NCI-H128 (cell line): Measurements from ENCODE around the gene ARAP1.
A peak's percentile ranks its signal among the peaks of the same experiment; 100 is the strongest.

ENCODE experiments used
- DNase-seq: peaks from one replicate; lab custom pipeline; 2025; ENCODE audit not compliant: unreplicated experiment; lab: John Stamatoyannopoulos, UW

The ARAP1 gene

DNA sequence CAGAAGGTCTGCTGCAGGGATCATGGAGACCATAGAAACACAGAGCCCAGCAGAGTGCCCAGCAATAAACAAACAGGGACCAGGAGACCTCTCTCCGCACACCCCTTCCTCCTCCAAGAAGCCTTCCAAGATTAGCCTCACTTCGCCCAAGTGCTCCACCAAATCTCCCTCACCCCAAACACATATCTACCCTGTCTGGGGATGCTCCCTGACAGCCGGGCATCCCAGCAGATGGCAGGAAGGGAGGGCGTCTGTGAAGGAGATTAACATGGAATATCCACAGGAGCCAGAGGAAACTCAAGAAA lies 26.5 kb downstream of the ARAP1 start:
- DNase-seq = no peak

GRCh38 chr11:72724851-72725723 lies 27.1 kb downstream of the ARAP1 start:
- DNase-seq = peak; percentile 79

DNA sequence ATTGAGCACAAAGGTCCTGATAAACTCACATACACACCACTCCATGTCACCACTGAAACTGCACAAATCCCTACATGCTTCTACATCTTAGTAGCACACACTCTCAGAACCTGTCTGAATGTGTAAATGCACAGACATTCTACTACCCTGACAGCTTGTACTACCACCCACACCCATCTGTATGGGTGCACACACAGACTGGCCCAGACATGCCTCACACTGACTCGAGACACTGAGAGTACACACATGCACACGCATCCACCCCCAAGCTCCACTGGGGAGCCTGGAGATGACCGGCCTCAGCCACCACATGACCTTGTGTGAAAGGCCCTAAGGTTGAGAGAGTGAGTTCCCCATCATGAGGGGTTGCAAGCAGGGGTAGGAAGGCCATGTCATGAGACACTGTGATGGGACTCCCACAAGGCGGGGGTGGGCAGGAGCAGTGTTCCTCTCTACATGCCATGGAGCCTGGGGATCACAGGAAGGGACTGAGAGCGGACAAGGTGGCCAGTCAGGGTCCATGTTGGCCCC lies 28.1 kb downstream of the ARAP1 start:
- no peak for DNase-seq

DNA sequence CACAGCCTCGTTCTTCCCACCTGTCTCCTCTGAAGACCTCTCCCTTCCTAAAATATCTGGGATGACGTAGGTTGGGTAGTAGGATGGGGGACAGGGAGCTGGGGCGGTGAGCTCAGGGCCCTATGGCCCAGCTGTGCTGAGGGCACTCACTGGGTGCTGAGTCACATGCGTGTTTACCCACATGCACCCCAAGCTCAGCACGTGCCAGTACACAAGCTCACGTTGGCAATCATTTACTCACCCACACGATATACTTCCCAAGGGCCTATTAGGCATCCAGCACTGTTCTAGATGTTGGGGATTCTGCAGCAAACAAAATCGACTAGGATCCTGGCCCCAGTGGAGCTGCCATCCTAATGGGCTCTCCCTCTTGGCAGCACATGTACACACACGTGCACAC lies 28.7 kb downstream of the ARAP1 start:
- no peak for DNase-seq

GRCh38 chr11:72722050-72722748 lies 30.0 kb downstream of the ARAP1 start:
- DNase-seq = peak; percentile 80

- peak; percentile 7 for DNase-seq
These were observed 30.5 kb downstream of the ARAP1 start for GRCh38 chr11:72721689-72722049.

DNA sequence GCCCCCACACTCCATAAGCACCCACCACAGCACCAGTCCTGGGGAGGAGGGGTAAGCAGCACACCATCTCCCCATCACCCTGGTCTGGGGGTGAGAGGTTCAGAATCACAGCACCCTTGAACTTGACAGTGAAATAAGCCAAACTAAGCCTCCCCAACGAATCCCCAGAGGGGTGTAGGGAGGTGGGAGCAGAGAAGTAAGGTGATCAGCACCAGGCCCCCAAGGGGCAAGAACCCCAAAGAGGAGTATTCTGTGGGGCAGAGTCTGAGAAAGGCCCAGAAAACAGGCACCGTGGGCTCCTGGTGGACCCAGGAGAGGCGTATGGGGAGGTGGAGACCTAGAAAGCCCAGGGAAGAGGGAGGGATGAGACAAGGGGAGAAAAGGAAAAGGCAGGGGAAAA lies 30.9 kb downstream of the ARAP1 start:
- no peak for DNase-seq

DNA sequence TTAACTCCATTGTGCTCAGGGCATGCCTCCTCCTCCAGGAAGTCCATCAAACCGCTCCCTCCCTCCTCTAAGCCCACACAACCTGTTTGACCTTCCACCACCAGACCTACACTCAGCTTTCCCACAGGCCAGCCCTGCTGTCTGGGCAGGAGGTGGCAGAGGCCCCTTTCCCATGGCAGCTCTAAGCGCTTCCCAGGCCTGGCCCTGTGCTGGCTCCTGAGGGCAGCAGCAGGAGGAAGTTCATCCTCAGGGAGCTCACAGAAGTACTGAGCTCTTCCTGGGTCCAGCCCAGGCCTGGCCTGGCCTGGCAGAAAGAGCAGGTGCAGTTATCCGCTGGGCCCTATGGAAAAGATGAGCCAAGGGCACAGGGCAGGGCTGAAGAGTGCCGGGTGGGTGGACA lies 31.4 kb downstream of the ARAP1 start:
- DNase-seq = no peak

GRCh38 chr11:72720047-72720446 lies 32.2 kb downstream of the ARAP1 start:
- no peak for DNase-seq

DNA sequence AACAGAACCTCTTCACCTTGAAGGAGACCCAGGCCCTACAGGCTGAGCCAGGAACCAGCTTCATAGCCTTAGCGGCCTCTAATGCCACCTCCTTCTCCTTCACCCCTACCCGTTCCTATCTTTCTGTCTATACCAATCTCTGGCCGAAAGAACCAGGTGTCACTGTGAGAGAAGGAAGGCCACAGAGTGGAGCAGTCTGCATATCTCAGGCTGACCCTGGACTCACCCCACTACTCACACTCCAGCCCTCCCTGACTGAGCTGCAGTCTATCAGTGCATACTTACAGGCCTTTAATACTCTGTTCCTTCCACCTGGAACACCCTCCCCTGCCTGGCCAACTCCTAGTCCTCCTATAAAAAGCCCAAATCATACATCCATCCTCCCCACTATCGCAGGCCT lies 32.7 kb downstream of the ARAP1 start:
- no peak for DNase-seq

GRCh38 chr11:72719144-72719543 lies 33.1 kb downstream of the ARAP1 start:
- DNase-seq = no peak

DNA sequence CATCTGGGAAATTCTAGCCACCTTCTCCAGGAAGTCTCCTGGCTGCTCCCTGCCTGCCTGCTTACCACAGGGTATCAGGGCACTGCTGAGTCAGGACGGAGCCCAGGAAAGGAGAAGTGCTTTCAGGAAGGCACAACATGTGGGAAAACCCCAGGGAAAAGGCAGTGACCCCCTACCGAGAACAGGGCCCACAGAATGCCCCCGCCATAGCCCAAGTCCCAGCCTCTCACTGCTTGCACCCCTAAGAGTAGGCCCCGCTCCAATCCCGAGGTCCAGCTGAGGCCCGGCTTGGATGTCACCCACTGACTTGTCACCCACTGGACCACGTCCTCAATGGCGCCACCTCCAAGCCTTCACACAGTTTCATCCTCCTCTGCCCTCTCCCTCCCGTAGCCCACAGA lies 34.1 kb downstream of the ARAP1 start:
- DNase-seq = no peak

DNA sequence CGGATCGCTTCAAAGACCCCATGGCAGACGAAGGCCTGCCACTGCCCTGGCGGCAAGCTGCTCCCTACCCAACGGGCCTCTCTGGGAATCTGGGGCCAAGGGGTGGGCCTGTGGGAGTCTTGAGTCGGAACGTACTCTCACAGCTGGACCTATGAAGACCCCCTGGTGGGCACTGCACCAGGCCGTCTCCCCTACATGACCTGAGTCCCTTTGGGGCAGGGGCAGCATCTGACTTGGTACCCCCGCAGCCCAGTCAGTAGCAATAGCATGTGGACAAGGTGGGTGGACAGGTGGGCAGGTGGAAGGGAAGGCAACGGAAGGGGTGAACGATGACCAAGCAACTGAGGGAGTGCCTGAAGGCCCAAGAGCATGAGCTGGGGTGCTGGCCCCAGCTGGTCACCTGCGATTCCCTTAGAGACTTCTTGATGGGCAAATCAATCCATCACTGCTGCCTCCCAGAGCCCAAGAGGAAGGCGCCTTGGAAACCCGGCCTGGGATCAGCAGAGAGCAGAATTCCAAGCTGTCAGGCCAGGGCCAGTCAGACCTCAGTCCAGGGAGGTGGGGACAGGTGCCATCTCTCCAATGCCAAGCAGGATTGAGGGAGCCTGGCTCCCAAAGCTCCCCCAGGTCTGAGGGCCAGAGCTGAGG lies 35.3 kb downstream of the ARAP1 start:
- no peak for DNase-seq

DNA sequence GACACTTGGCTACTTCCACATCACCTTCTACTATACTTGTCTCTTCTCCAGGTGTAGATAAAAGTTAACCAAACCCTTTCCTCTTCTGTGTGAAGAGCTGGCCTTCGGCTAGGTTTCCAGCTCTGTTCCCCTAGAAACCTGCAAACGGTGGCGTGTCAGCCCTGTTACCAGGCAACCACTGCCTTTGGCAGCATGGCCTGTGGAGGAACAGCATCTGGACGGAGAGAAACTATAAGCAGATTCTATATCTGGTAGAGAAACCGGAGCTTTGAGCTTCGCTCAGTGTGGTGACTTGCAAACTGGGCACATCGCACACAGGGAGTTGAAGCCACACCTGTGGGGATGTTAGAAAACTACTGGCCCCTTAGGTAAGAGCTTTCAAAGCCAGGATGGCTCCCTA lies 35.9 kb downstream of the ARAP1 start:
- no peak for DNase-seq

DNA sequence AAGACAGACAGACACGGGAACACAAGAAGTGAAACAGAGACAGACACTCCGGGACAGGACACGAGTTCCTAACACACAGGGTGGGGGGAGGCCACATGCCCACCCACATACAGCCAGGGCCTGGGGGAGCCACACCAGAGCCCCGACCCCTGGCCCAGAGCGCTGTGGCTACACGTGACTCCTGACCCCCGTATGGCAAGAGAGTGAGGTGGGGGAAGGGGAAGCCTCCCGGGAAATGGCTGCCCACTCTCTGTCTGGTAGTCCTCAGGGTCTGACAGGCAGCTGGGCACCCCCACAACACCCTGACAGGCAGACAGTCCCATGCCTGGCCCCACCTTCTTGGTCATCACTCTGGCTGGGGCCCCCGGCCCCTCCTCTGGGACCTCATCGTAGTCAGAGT lies 39.4 kb downstream of the ARAP1 start:
- no peak for DNase-seq

DNA sequence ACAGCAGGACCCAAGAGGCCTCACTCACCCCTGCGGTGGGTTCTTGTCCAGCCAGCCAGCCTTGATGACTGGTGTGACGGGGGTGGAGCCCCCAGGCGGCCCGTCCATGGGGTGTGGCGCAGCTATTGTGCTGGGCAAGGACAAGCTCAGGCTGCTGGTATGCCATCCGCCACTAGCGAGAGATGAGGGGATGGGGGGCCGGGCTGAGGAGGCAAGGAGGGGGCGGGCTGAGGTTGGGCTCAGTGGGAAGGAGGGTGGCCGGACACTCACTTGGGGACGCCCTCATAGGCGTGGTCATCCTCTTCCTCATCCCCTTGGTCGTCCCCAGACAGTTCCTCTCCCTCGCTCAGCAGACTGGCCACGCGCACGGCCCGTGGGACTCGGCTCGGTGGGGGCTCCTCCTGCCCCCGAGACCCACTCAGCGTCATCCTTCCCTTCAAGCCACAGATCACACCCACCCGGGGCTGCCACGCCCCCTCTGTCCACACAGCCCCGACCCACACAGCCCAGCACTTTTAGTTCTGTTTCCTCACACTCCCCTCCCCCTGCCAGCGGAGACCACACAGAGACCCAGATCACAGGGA lies 39.9 kb downstream of the ARAP1 start:
- no peak for DNase-seq

DNA sequence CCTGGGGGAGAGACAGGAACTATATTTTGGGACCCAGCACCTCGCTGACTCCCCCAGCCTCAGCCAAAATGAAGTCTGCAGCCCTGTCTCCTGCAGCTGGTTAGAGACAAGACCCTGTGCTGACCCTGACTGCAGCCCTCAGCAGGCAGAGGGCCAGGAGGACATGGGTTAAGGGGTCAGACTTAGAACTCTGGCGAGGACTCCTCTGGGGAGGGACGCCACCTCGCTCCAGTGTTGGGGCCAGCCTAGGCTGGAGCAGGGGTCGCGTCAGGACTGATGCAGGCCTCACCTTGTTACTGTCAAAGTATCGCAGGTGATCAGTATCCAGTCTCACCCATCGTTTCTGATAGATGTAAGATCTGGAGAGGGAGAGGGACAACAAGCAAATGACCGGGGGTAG lies 41.1 kb downstream of the ARAP1 start:
- no peak for DNase-seq

DNA sequence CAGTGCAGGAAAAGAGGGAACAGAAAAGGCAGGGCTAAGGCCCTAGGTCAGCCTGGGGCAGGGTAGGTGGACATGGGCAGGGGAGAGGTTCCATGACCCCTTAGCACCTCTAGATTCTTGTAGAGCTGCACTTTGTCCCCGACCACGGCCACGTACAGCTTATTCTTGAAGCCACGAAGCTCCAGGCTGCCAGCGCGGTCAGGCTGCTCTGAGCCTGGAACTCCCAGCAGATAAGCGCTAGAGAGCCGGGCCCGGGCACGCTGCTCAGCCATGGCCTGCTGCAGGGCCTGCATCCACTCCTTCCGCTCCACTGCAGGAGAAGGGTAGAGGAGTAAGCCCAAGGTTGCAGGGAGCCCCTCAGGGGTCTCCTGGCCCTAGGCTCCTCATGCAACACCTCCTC lies 41.9 kb downstream of the ARAP1 start:
- no peak for DNase-seq

- DNase-seq = no peak
These were observed 42.5 kb downstream of the ARAP1 start for GRCh38 chr11:72709478-72710238.

GRCh38 chr11:72707032-72707431 lies 45.2 kb downstream of the ARAP1 start:
- no peak for DNase-seq

DNA sequence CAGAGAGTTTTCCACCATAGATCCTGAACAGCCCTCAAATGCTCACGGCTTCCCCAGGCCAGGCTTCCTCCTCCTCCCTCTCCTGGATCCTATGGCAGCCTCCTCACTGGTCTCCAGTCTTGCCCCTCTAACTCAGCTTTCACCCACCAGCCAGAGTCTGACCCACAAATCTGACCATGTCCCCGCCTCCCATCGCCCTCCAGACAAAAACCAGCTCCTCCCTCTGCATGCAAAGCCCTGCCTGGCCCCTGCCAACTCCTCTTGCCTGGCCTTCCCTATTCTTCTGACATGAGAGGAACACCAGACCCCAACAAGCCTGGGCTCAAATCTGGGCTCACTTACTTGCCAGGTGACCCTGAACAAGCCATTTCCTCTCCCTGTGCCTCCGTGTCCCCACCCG lies 45.6 kb downstream of the ARAP1 start:
- DNase-seq = no peak
